Natural killer cell (primary cell): ENCODE results near the gene PILRB. TPM values are rescaled to one million over a fixed set of nuclear protein-coding genes. Genes with fewer than 3 reads are reported as not detected.

Experiments
- ATAC-seq, 3 donors: fragments of 150-1000 bp in 2 of 3; fragments of 200-7000 bp in 1 of 3; cut with Tn5 transposase; 1 replicate in 1 of 3; 2 replicates in 2 of 3; pipeline ENCODE4 v1.10.0; 2021; ENCODE audit warnings: mild to moderate bottlenecking in 2 of 3, moderate library complexity in 2 of 3
- DNase-seq, 2 donors: peaks; one replicate each; pipeline versions ENCODE4 v3.0.0 to v3.0.0-alpha.2; 2013 to 2021; ENCODE audit warnings: mixed read lengths in 1 of 2
- H3K27ac ChIP-seq: one replicate; pipeline ENCODE4 v1.5.1; 2013; ENCODE audit warnings: mild to moderate bottlenecking, low read length
- H3K27me3 ChIP-seq: one replicate; pipeline ENCODE4 v1.6.1; 2013; ENCODE audit warnings: low read length; ENCODE audit not compliant: control insufficient read depth, insufficient read depth
- H3K36me3 ChIP-seq: one replicate; pipeline ENCODE4 v1.6.1; 2013; ENCODE audit warnings: low read length; ENCODE audit not compliant: control insufficient read depth, insufficient read depth
- H3K4me1 ChIP-seq: one replicate; pipeline ENCODE4 v1.6.1; 2013; ENCODE audit warnings: low read length; ENCODE audit not compliant: control insufficient read depth, insufficient read depth
- H3K4me3 ChIP-seq: one replicate; pipeline ENCODE4 v1.5.1; 2013; ENCODE audit warnings: low read length
- H3K9me3 ChIP-seq: one replicate; pipeline ENCODE4 v1.6.1; 2013; ENCODE audit warnings: low read length; ENCODE audit not compliant: control insufficient read depth, insufficient read depth
- H3K27ac Mint-ChIP-seq, 2 donors: one replicate each; pipeline ENCODE4 v1.8.0; 2022; ENCODE audit warnings: mild to moderate bottlenecking in 2 of 2, mixed read lengths in 2 of 2, moderate library complexity in 1 of 2
- H3K27me3 Mint-ChIP-seq, 2 donors: one replicate each; pipeline ENCODE4 v1.8.0; 2022; ENCODE audit warnings: low read depth in 2 of 2, mixed read lengths in 2 of 2
- H3K36me3 Mint-ChIP-seq: one replicate; pipeline ENCODE4 v1.8.0; 2022; ENCODE audit warnings: mixed read lengths
- H3K4me1 Mint-ChIP-seq, 2 donors: one replicate each; pipeline ENCODE4 v1.8.0; 2022; ENCODE audit warnings: mixed read lengths in 2 of 2
- H3K4me3 Mint-ChIP-seq: one replicate; pipeline ENCODE4 v1.8.0; 2022; ENCODE audit warnings: mild to moderate bottlenecking, moderate library complexity, mixed read lengths
- H3K9me3 Mint-ChIP-seq, 2 donors: one replicate each; pipeline ENCODE4 v1.8.0; 2022; ENCODE audit warnings: mixed read lengths in 2 of 2
- CTCF ChIP-seq: fragments of 200-600 bp; IDR thresholded peaks from one replicate; pipeline ENCODE4 v1.8.0; 2022; ENCODE audit warnings: antibody characterized with exemption
- WGBS: methylation state at CpG from one replicate; pipeline ENCODE4 v1.1.7; 2013; ENCODE audit warnings: missing lambda C conversion rate; ENCODE audit not compliant: insufficient coverage; 5-methylcytosine and 5-hydroxymethylcytosine counted together
- intact Hi-C: fragments of 100-400 bp; cut with micrococcal nuclease; formaldehyde crosslinking; loops from one replicate; pipeline ENCODE4 v1.14.2; 2022
- total RNA-seq, 4 donors: library from RNA; stranded (reverse); fragments of 120-200 nt in 1 of 4; gene quantifications; one replicate each; pipeline versions ENCODE4 v1.2.3 to v1.2.4, GENCODE V29; 2013 to 2022

PILRB gene
- total RNA-seq, 3 donors from 2014 or later (not counting 1 experiment from before 2014, with no cell fraction given): 143 to 206 (median 157) TPM

DNA sequence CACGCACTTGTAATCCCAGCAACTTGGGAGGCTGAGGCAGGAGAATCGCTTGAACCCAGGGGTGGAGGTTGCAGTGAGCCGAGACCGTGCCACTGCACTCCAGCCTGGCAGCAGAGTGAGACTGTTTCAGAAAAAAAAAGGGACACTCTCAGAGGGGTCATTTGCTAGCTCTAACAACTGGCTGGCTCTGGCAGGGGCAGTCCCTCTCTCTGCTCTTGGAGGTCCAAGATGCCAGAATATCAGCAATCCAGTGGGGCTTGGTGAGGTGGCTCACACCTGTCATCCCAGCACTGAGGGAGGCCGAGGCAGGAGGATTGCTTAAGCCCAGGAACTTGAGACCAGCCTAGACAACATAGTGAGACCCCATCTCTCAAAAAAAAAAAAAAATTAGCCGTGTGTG is 12.8 kb downstream of the PILRB start:
- H3K9me3 Mint-ChIP-seq: no peaks in the 10 kb centered on the region
- DNase-seq: no peak
- WGBS: 97% methylated on average over 6 of the region's 6 CpGs
- intact Hi-C loops: no loop called here
- Histone ChIP-seq H3K4me1 (peaks cover 99% of the 10 kb centered on the region), H3K27me3 (no peaks in the 10 kb centered on the region), H3K27ac (no peak overlapping the region), H3K4me3 (no peak overlapping the region), H3K36me3 (peaks cover 3% of the 10 kb centered on the region), H3K9me3 (no peaks in the 10 kb centered on the region)
- H3K4me3 Mint-ChIP-seq: no peak overlapping the region
- peaks cover 59 to 75% of the 10 kb centered on the region in 2 donors for H3K4me1 Mint-ChIP-seq
- ATAC-seq: no peak
- no peaks in the 10 kb centered on the region for H3K27me3 Mint-ChIP-seq
- H3K27ac Mint-ChIP-seq: peak overlapping the region; percentile 96
- H3K36me3 Mint-ChIP-seq: no peaks in the 10 kb centered on the region
- no peak for TF ChIP-seq CTCF

- no peaks in the 10 kb centered on the region for H3K9me3 ChIP-seq
- H3K27me3 Mint-ChIP-seq: no peaks in the 10 kb centered on the region
- no peaks in the 10 kb centered on the region for H3K36me3 Mint-ChIP-seq
- TF ChIP-seq CTCF: no peak
- peaks cover 93% of the 10 kb centered on the region for H3K4me1 ChIP-seq
- peak overlapping the region; percentile 11 for H3K27ac ChIP-seq
- intact Hi-C loops: no loop called here
- no peak overlapping the region for H3K4me3 ChIP-seq
- H3K4me3 Mint-ChIP-seq: no peak overlapping the region
- 85% methylated on average over 7 of the region's 7 CpGs for WGBS
- peaks cover 56 to 73% of the 10 kb centered on the region in 2 donors for H3K4me1 Mint-ChIP-seq
- peaks cover 3% of the 10 kb centered on the region for H3K36me3 ChIP-seq
- ATAC-seq: no peak
- H3K9me3 Mint-ChIP-seq: no peaks in the 10 kb centered on the region
- H3K27ac Mint-ChIP-seq: peak overlapping the region; percentile 96
- no peak for DNase-seq
- no peaks in the 10 kb centered on the region for H3K27me3 ChIP-seq
These were observed 13.7 kb downstream of the PILRB start for GRCh38 chr7:100371561-100372171.

DNA sequence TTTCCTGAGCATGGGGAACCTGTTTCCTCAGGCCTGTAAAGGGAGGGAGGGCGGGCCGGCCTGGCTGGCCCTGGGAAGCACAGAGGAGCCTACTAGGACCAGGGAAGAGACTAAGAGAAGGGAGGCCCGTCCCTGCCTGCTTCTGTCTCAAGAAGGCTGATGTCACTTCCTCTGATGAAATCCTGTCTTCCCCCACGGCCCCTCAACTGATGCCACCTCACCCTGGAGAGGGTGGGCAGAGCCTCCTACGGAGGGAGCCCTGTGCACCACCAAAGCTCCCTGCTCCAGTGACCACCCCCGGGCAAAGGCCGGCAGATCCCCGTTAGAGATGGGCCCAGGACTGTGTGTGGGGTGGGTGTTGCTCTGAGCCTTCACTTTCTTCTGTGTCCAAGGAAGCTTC is 14.3 kb downstream of the PILRB start:
- ATAC-seq: peak in 1 of 3 donors; percentile 40
- H3K4me1 Mint-ChIP-seq: peaks cover 50 to 67% of the 10 kb centered on the region in 2 donors
- Histone ChIP-seq H3K9me3 (no peaks in the 10 kb centered on the region), H3K36me3 (peaks cover 3% of the 10 kb centered on the region), H3K27me3 (no peaks in the 10 kb centered on the region), H3K27ac (peak overlapping the region; percentile 71), H3K4me3 (no peak overlapping the region), H3K4me1 (peaks cover 87% of the 10 kb centered on the region)
- no peak overlapping the region for H3K4me3 Mint-ChIP-seq
- H3K36me3 Mint-ChIP-seq: no peaks in the 10 kb centered on the region
- H3K27ac Mint-ChIP-seq: peak overlapping the region; percentile 96
- no peaks in the 10 kb centered on the region for H3K9me3 Mint-ChIP-seq
- peak in 1 of 2 donors; percentile 37 for DNase-seq
- no peak for TF ChIP-seq CTCF
- intact Hi-C loops: no loop called here
- H3K27me3 Mint-ChIP-seq: no peaks in the 10 kb centered on the region
- 51% methylated on average over 8 of the region's 8 CpGs for WGBS

GRCh38 chr7:100372694-100373093 is 14.8 kb downstream of the PILRB start:
- no peak for TF ChIP-seq CTCF
- Mint-ChIP-seq H3K36me3 (no peaks in the 10 kb centered on the region), H3K9me3 (no peaks in the 10 kb centered on the region), H3K4me3 (no peak overlapping the region), H3K27me3 (no peaks in the 10 kb centered on the region), H3K4me1 (peaks cover 46 to 63% of the 10 kb centered on the region in 2 donors), H3K27ac (peak overlapping the region; percentile 96)
- 63% methylated on average over 6 of the region's 6 CpGs for WGBS
- H3K27ac ChIP-seq: peak overlapping the region; percentile 71
- H3K27me3 ChIP-seq: no peaks in the 10 kb centered on the region
- no peak overlapping the region for H3K4me3 ChIP-seq
- no peaks in the 10 kb centered on the region for H3K9me3 ChIP-seq
- no peak for DNase-seq
- intact Hi-C loops: no loop called here
- no peak for ATAC-seq
- peaks cover under 1% of the 10 kb centered on the region for H3K36me3 ChIP-seq
- H3K4me1 ChIP-seq: peaks cover 83% of the 10 kb centered on the region
